Measurements from ENCODE around the gene LRRC72.

DNA sequence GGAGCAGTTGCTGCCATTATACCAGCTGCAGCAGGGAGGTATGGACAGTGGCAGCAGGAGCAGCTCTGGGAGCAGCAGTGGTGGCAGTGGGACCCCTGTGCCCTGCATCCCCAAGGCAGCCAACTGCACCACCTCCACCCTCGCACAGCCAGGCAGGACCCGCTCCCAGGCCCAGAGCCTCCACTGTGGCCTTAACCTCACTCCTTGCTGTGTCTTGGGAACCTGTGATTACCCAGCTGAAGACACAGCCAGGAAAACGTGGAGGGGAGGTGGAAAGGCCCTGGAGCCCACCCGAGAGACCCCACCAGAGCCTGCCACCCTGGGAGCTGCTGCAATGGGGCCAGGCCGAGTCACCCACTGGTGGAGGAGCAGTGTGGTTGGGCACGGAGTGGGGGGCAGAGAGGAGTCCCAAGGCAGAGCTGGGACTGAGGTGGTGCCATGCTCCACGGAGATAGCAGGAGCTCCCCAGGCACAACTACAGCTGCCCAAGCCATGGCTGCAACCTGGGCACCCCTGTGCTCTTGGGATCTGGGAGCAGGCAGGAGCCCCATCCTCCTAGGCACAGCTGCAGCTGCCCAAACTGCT is 20.4 kb downstream of the LRRC72 start:
- TF ChIP-seq SPI1 (IDR thresholded peaks at IDR 0.05; ENCODE audit: borderline replicate concordance, insufficient read depth, low read depth, low read length) (no peak), IKZF1 (conservative IDR thresholded peaks at IDR 0.05) (no peak), DPF2 (IDR thresholded peaks at IDR 0.05) (no peak), CREB1 (IDR thresholded peaks at IDR 0.05; ENCODE audit: low read depth) (no peak), POLR2AphosphoS2 (IDR thresholded peaks at IDR 0.05; ENCODE audit: low read depth, low read length) (no peak)
- TF ChIP-seq, protein P1, sequence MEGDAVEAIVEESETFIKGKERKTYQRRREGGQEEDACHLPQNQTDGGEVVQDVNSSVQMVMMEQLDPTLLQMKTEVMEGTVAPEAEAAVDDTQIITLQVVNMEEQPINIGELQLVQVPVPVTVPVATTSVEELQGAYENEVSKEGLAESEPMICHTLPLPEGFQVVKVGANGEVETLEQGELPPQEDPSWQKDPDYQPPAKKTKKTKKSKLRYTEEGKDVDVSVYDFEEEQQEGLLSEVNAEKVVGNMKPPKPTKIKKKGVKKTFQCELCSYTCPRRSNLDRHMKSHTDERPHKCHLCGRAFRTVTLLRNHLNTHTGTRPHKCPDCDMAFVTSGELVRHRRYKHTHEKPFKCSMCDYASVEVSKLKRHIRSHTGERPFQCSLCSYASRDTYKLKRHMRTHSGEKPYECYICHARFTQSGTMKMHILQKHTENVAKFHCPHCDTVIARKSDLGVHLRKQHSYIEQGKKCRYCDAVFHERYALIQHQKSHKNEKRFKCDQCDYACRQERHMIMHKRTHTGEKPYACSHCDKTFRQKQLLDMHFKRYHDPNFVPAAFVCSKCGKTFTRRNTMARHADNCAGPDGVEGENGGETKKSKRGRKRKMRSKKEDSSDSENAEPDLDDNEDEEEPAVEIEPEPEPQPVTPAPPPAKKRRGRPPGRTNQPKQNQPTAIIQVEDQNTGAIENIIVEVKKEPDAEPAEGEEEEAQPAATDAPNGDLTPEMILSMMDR (IDR thresholded peaks at IDR 0.05 in 2 of 3, conservative IDR thresholded peaks at IDR 0.05 in 1 of 3; ENCODE audit: control insufficient read depth in 2 of 3, extremely low read depth in 1 of 3, insufficient read depth in 1 of 3, low read depth in 3 of 3, low read length in 3 of 3) = no peak
- TF ChIP-seq, protein P2, sequence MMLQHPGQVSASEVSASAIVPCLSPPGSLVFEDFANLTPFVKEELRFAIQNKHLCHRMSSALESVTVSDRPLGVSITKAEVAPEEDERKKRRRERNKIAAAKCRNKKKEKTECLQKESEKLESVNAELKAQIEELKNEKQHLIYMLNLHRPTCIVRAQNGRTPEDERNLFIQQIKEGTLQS (IDR thresholded peaks at IDR 0.05; ENCODE audit: borderline replicate concordance, extremely low read depth, low read depth, low read length) = no peak
- TF ChIP-seq, protein P3, sequence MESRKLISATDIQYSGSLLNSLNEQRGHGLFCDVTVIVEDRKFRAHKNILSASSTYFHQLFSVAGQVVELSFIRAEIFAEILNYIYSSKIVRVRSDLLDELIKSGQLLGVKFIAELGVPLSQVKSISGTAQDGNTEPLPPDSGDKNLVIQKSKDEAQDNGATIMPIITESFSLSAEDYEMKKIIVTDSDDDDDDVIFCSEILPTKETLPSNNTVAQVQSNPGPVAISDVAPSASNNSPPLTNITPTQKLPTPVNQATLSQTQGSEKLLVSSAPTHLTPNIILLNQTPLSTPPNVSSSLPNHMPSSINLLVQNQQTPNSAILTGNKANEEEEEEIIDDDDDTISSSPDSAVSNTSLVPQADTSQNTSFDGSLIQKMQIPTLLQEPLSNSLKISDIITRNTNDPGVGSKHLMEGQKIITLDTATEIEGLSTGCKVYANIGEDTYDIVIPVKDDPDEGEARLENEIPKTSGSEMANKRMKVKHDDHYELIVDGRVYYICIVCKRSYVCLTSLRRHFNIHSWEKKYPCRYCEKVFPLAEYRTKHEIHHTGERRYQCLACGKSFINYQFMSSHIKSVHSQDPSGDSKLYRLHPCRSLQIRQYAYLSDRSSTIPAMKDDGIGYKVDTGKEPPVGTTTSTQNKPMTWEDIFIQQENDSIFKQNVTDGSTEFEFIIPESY (IDR thresholded peaks at IDR 0.05) = no peak
- TF ChIP-seq, protein P4, sequence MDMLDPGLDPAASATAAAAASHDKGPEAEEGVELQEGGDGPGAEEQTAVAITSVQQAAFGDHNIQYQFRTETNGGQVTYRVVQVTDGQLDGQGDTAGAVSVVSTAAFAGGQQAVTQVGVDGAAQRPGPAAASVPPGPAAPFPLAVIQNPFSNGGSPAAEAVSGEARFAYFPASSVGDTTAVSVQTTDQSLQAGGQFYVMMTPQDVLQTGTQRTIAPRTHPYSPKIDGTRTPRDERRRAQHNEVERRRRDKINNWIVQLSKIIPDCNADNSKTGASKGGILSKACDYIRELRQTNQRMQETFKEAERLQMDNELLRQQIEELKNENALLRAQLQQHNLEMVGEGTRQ (IDR thresholded peaks at IDR 0.05; ENCODE audit: borderline replicate concordance, low read depth, low read length) = no peak
- TF ChIP-seq, protein P5, sequence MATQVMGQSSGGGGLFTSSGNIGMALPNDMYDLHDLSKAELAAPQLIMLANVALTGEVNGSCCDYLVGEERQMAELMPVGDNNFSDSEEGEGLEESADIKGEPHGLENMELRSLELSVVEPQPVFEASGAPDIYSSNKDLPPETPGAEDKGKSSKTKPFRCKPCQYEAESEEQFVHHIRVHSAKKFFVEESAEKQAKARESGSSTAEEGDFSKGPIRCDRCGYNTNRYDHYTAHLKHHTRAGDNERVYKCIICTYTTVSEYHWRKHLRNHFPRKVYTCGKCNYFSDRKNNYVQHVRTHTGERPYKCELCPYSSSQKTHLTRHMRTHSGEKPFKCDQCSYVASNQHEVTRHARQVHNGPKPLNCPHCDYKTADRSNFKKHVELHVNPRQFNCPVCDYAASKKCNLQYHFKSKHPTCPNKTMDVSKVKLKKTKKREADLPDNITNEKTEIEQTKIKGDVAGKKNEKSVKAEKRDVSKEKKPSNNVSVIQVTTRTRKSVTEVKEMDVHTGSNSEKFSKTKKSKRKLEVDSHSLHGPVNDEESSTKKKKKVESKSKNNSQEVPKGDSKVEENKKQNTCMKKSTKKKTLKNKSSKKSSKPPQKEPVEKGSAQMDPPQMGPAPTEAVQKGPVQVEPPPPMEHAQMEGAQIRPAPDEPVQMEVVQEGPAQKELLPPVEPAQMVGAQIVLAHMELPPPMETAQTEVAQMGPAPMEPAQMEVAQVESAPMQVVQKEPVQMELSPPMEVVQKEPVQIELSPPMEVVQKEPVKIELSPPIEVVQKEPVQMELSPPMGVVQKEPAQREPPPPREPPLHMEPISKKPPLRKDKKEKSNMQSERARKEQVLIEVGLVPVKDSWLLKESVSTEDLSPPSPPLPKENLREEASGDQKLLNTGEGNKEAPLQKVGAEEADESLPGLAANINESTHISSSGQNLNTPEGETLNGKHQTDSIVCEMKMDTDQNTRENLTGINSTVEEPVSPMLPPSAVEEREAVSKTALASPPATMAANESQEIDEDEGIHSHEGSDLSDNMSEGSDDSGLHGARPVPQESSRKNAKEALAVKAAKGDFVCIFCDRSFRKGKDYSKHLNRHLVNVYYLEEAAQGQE (IDR thresholded peaks at IDR 0.05; ENCODE audit: low read depth, low read length) = no peak
